Astrocyte (in vitro differentiated cells and primary cell): Measurements from ENCODE around the gene TNIP1.

ENCODE experiments used
- EZH2 ChIP-seq: IDR thresholded peaks from 2 replicates; pipeline ENCODE4 v1.6.1; 2012; ENCODE audit warnings: mild to moderate bottlenecking, low read length, inconsistent platforms; ENCODE audit not compliant: insufficient read depth
- TF ChIP-seq, protein P1 (sequence below): IDR thresholded peaks from 2 replicates; pipeline ENCODE4 v1.5.1; 2011; ENCODE audit warnings: low read depth, mild to moderate bottlenecking, inconsistent platforms, low read length, moderate library complexity; ENCODE audit not compliant: insufficient read depth

DNA sequence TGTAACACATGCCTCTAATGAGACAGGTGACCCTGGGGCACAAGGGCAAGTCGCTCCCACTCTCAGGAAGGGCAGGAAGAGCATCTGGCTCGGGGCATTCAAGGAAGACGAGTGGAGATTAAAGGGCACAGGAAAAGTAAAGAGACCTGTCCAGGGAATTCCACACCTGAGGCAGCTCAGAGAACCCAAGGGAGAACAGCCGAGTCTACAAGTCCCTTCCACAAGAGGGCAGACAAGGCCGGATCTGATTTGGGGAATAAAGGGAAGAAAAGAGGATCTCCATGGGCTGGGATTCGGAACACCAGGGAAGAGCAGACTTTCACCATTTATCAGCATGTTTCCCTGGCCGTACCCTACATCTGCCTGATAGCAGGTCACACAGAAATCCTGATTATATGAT lies 32.3 kb downstream of the TNIP1 start:
- TF ChIP-seq, protein P1, sequence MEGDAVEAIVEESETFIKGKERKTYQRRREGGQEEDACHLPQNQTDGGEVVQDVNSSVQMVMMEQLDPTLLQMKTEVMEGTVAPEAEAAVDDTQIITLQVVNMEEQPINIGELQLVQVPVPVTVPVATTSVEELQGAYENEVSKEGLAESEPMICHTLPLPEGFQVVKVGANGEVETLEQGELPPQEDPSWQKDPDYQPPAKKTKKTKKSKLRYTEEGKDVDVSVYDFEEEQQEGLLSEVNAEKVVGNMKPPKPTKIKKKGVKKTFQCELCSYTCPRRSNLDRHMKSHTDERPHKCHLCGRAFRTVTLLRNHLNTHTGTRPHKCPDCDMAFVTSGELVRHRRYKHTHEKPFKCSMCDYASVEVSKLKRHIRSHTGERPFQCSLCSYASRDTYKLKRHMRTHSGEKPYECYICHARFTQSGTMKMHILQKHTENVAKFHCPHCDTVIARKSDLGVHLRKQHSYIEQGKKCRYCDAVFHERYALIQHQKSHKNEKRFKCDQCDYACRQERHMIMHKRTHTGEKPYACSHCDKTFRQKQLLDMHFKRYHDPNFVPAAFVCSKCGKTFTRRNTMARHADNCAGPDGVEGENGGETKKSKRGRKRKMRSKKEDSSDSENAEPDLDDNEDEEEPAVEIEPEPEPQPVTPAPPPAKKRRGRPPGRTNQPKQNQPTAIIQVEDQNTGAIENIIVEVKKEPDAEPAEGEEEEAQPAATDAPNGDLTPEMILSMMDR, result peak; percentile 26
- TF ChIP-seq EZH2, result no peak
